Neural crest cell (in vitro differentiated cells): ENCODE data around the gene VPS13D. TPM values are rescaled to one million over a fixed set of nuclear protein-coding genes. Genes with fewer than 3 reads are reported as not detected.

ENCODE experiments used
- DNase-seq: peaks from one replicate; pipeline ENCODE4 v3.0.0; 2021; ENCODE audit warnings: low read depth, mixed read lengths, low spot score
- H3K27ac Mint-ChIP-seq: one replicate; pipeline ENCODE4 v1.8.0; 2021; ENCODE audit warnings: mild to moderate bottlenecking, mixed read lengths; ENCODE audit not compliant: unreplicated experiment
- H3K27me3 Mint-ChIP-seq: 2 replicates; pipeline ENCODE4 v1.8.0; 2021; ENCODE audit warnings: low read depth, mild to moderate bottlenecking, mixed read lengths
- H3K36me3 Mint-ChIP-seq: 2 replicates; pipeline ENCODE4 v1.8.0; 2021; ENCODE audit warnings: low read depth, mild to moderate bottlenecking, mixed read lengths
- H3K4me1 Mint-ChIP-seq: 2 replicates; pipeline ENCODE4 v1.8.0; 2021; ENCODE audit warnings: mixed read lengths
- H3K4me3 Mint-ChIP-seq: one replicate; pipeline ENCODE4 v1.8.0; 2021; ENCODE audit warnings: mild to moderate bottlenecking, mixed read lengths
- H3K9me3 Mint-ChIP-seq: 2 replicates; pipeline ENCODE4 v1.8.0; 2021; ENCODE audit warnings: mixed read lengths
- CTCF ChIP-seq: fragments of 200-600 bp; sonication (generic); conservative IDR thresholded peaks from 2 replicates; pipeline ENCODE4 v1.5.0; 2021; ENCODE audit warnings: antibody characterized with exemption, mild to moderate bottlenecking
- total RNA-seq: library from RNA; stranded (reverse); gene quantifications from 2 replicates; pipeline ENCODE4 v1.2.1, GENCODE V29; 2021

Gene VPS13D
- total RNA-seq, 1 donor from 2014 or later, result 24.5 TPM

DNA sequence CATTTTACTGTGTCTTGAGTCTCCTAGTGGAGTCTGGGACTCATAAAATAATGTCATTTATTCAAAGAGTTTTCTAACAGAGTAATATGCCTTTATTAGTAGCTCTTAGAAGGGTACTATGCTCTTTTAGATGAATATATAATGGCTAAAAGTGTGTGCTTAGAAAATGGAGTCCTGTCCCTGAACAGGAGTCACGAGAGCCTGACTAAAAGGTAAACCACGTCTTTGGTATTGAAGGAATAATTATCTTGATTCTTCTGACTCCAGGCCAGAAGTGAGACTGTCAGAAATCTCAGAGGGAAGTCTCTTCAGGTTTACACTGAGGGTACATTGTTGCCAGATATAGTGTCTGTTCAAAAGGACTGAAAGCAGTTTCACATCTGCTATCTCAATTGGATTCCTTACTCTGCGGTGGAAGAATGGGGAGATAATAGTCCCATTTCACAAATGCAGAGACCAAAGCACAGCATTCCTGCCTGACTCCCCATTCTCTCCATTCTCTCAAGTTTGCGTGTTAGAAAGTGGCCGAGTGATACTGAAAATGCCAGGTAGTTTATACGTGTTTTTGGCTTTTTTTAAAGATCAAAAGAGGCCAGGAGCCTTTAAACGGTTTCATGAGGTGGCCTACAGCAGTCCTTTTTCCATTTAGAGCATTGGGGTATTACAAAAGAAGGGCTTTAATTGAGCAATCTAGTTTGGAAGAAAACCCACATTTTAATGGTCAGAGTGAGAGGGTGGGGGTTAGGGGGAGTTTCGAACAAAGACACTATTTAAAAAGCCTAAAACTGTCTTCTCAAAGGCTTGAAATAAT is 176.6 kb downstream of the VPS13D start:
- Mint-ChIP-seq H3K4me1 (peaks cover 55% of the 10 kb centered on the region), H3K4me3 (peak overlapping the region; percentile 61), H3K36me3 (peaks cover 27% of the 10 kb centered on the region), H3K27me3 (no peaks in the 10 kb centered on the region), H3K27ac (peak overlapping the region; percentile 88), H3K9me3 (peaks cover 4% of the 10 kb centered on the region)
- peak; percentile 21 for TF ChIP-seq CTCF
- DNase-seq, result no peak

DNA sequence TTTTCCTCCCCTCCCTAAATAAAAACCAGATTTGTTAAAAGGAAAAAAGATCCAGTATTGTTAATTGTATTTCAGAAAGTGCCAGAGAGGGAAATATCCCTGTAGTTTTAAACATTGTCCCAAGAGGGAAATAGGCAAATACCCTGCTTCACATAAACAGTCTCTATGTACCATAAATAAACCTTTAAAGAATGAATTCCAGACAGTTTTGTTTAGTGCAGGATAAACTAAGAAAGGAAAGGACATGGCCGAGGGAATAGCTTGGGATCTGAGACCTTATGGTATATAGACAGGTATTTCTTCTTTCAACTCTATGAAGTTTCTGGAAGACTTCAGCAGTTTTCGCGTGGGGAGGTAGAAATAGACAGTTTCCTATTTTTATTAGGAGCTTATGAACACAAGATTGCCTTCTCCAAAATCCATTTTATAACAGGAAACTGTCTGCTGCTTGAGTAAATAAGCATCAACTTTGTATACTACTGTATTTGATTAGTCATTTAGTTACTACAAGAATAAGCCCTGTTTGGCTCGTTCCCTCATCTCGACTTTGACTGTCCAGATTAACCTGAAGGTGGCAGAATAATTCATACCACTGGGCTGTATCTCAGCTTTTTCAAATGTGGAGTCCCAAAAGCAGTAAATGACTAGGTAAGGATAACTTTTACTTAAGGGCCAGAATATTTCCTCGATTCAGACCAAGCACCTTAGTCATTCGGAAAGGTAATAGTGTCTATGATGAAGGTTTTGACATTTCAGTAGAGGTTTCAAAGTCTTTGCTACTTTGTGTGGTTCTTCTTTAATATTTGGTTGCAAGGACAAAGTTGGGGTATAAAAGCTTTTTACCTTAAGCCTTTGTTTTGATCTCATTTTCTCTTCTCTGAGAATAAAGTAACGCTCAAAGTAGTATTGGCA is 177.5 kb downstream of the VPS13D start:
- peaks cover 46% of the 10 kb centered on the region for H3K4me1 Mint-ChIP-seq
- TF ChIP-seq CTCF, result peak; percentile 41
- peak overlapping the region; percentile 61 for H3K4me3 Mint-ChIP-seq

GRCh38 chr1:12407962-12408454 is 178.2 kb downstream of the VPS13D start:
- H3K36me3 Mint-ChIP-seq, result peaks cover 40% of the 10 kb centered on the region

More for the DNA sequence above, 177.5 kb downstream of the VPS13D start:
- Mint-ChIP-seq H3K36me3 (peaks cover 35% of the 10 kb centered on the region), H3K27me3 (no peaks in the 10 kb centered on the region), H3K9me3 (peaks cover 4% of the 10 kb centered on the region), H3K27ac (peak overlapping the region; percentile 88)
- DNase-seq, result no peak

GRCh38 chr1:12408662-12409061 is 178.8 kb downstream of the VPS13D start:
- peak overlapping the region; percentile 41 for H3K4me3 Mint-ChIP-seq
- DNase-seq, result no peak
- H3K27ac Mint-ChIP-seq, result peak overlapping the region; percentile 39
- peaks cover 40% of the 10 kb centered on the region for H3K4me1 Mint-ChIP-seq
- no peaks in the 10 kb centered on the region for H3K27me3 Mint-ChIP-seq
- TF ChIP-seq CTCF, result no peak
- peaks cover 40% of the 10 kb centered on the region for H3K36me3 Mint-ChIP-seq
- H3K9me3 Mint-ChIP-seq, result peaks cover 4% of the 10 kb centered on the region

More at GRCh38 chr1:12407962-12408454, 178.2 kb downstream of the VPS13D start:
- TF ChIP-seq CTCF, result no peak
- DNase-seq, result no peak
- Mint-ChIP-seq H3K27me3 (no peaks in the 10 kb centered on the region), H3K27ac (peak overlapping the region; percentile 60), H3K4me3 (no peak overlapping the region), H3K4me1 (peaks cover 40% of the 10 kb centered on the region), H3K9me3 (peaks cover 4% of the 10 kb centered on the region)

GRCh38 chr1:12409681-12410080 is 179.9 kb downstream of the VPS13D start:
- TF ChIP-seq CTCF, result no peak
- no peak overlapping the region for H3K4me3 Mint-ChIP-seq

More at GRCh38 chr1:12409681-12410080, 179.9 kb downstream of the VPS13D start:
- peaks cover 34% of the 10 kb centered on the region for H3K36me3 Mint-ChIP-seq
- H3K4me1 Mint-ChIP-seq, result peaks cover 40% of the 10 kb centered on the region
- H3K27ac Mint-ChIP-seq, result no peak overlapping the region
- no peaks in the 10 kb centered on the region for H3K27me3 Mint-ChIP-seq
- DNase-seq, result no peak
- peaks cover 4% of the 10 kb centered on the region for H3K9me3 Mint-ChIP-seq
